Gastroesophageal sphincter (tissue), 4 donors: ENCODE data around the gene COL5A1. TPM values are rescaled to one million over a fixed set of nuclear protein-coding genes. Genes with fewer than 3 reads are reported as not detected.

Experiments used
- ATAC-seq: fragments of 150-250 bp; one replicate; pipeline ENCODE4 v1.9.1; 2016; ENCODE audit warnings: mild to moderate bottlenecking, moderate library complexity
- H3K27ac ChIP-seq, 4 donors: fragments of 200-600 bp; sonication (generic) in 3 of 4; 1 replicate in 3 of 4; 2 replicates in 1 of 4; pipeline ENCODE4 v1.5.1; 2016 to 2019
- H3K27me3 ChIP-seq: fragments of 200-600 bp; sonication (generic); one replicate; pipeline ENCODE4 v1.5.1; 2019
- H3K36me3 ChIP-seq, 2 donors: fragments of 200-600 bp; sonication (generic); one replicate each; pipeline ENCODE4 v1.5.1; 2019; ENCODE audit warnings: control low read depth in 1 of 2
- H3K4me1 ChIP-seq, 3 donors: fragments of 200-600 bp; sonication (generic); 1 replicate in 2 of 3; 2 replicates in 1 of 3; pipeline ENCODE4 v1.5.1; 2016 to 2019; ENCODE audit warnings: control low read depth in 2 of 3
- H3K4me3 ChIP-seq, 2 donors: fragments of 200-600 bp; sonication (generic); one replicate each; pipeline ENCODE4 v1.5.1; 2019; ENCODE audit warnings: mild to moderate bottlenecking in 1 of 2, moderate library complexity in 1 of 2
- H3K9me3 ChIP-seq, 3 donors: fragments of 200-600 bp; sonication (generic); one replicate each; pipeline ENCODE4 v1.5.1; 2017 to 2019; ENCODE audit warnings: control low read depth in 2 of 3
- CTCF ChIP-seq, 4 experiments: fragments of 200-600 bp in 2 of 4; fragments of 450-650 bp in 2 of 4; sonication (generic) in 1 of 4; IDR thresholded peaks; one replicate each; pipeline ENCODE4 v1.5.1; 2017 to 2019; ENCODE audit warnings: antibody characterized with exemption in 4 of 4, mild to moderate bottlenecking in 2 of 4, moderate library complexity in 2 of 4
- EP300 ChIP-seq: sonication (generic); formaldehyde crosslinking; IDR thresholded peaks from one replicate; pipeline ENCODE4 v1.6.1; 2017; ENCODE audit warnings: antibody characterized with exemption, mild to moderate bottlenecking
- POLR2A ChIP-seq, 2 donors: fragments of 450-650 bp; IDR thresholded peaks; one replicate each; pipeline ENCODE4 v1.6.1; 2017; ENCODE audit warnings: antibody characterized with exemption in 2 of 2, mild to moderate bottlenecking in 2 of 2, moderate library complexity in 1 of 2
- POLR2AphosphoS5 ChIP-seq: sonication (generic); formaldehyde crosslinking; IDR thresholded peaks from one replicate; pipeline ENCODE4 v1.6.1; 2017; ENCODE audit warnings: antibody characterized with exemption
- WGBS, 2 donors: methylation state at CpG; one replicate each; pipeline ENCODE4 v1.1.5; 2018; ENCODE audit warnings: low coverage in 1 of 2; 5-methylcytosine and 5-hydroxymethylcytosine counted together
- total RNA-seq, 4 donors: library from RNA; depleted of rRNA; stranded (reverse); fragments of >200 nt; gene quantifications; one replicate each; pipeline ENCODE4 v1.1.0, GENCODE V29; 2016

Gene COL5A1
- total RNA-seq, 4 donors from 2014 or later, result 48.5 to 86.4 (median 74.9) TPM

- no peaks in the 10 kb centered on the region for H3K36me3 ChIP-seq
- TF ChIP-seq EP300 (no peak), POLR2AphosphoS5 (no peak), POLR2A (IDR thresholded peaks at IDR 0.05) (no peak)
- ATAC-seq, result no peak
- H3K9me3 ChIP-seq, result no peaks in the 10 kb centered on the region
- H3K4me3 ChIP-seq, result no peak overlapping the region
- no CpG with 5 or more reads among the region's 9 CpGs for WGBS, 2 donors
- no peaks in the 10 kb centered on the region for H3K4me1 ChIP-seq
- H3K27ac ChIP-seq, result no peak overlapping the region
- no peaks in the 10 kb centered on the region for H3K27me3 ChIP-seq
Observed at GRCh38 chr9:134634176-134634575, 7.4 kb upstream of the COL5A1 start.

GRCh38 chr9:134634667-134635230, 6.9 kb upstream of the COL5A1 start:
- Histone ChIP-seq H3K4me3 (no peak overlapping the region), H3K36me3 (no peaks in the 10 kb centered on the region), H3K4me1 (no peaks in the 10 kb centered on the region), H3K9me3 (no peaks in the 10 kb centered on the region), H3K27ac (no peak overlapping the region), H3K27me3 (no peaks in the 10 kb centered on the region)
- TF ChIP-seq POLR2AphosphoS5, result no peak
- 87 to 93% methylated on average over 5 to 7 of the region's 15 CpGs for WGBS, 2 donors
- no peak for ATAC-seq

GRCh38 chr9:134635351-134636148, 6.1 kb upstream of the COL5A1 start:
- Histone ChIP-seq H3K27ac (no peak overlapping the region), H3K27me3 (no peaks in the 10 kb centered on the region), H3K4me3 (no peak overlapping the region), H3K36me3 (no peaks in the 10 kb centered on the region), H3K4me1 (peaks cover 0 to 3% (median 0%) of the 10 kb centered on the region in 3 donors), H3K9me3 (no peaks in the 10 kb centered on the region)
- ATAC-seq, result no peak
- WGBS, 2 donors, result 94 to 100% methylated on average over 2 to 3 of the region's 17 CpGs
- TF ChIP-seq POLR2AphosphoS5 (no peak), EP300 (no peak)

GRCh38 chr9:134636149-134636507, 5.5 kb upstream of the COL5A1 start:
- Histone ChIP-seq H3K27ac (no peak overlapping the region), H3K27me3 (no peaks in the 10 kb centered on the region), H3K9me3 (no peaks in the 10 kb centered on the region), H3K36me3 (no peaks in the 10 kb centered on the region), H3K4me1 (peaks cover 0 to 9% (median 4%) of the 10 kb centered on the region in 3 donors), H3K4me3 (no peak overlapping the region)
- TF ChIP-seq CTCF (IDR thresholded peaks at IDR 0.05) (no peak), POLR2A (IDR thresholded peaks at IDR 0.05) (no peak), EP300 (no peak), POLR2AphosphoS5 (no peak)
- no CpG with 5 or more reads among the region's 2 CpGs for WGBS, 2 donors
- ATAC-seq, result no peak

- no peaks in the 10 kb centered on the region for H3K27me3 ChIP-seq
- H3K4me3 ChIP-seq, result no peak overlapping the region
- no peak for ATAC-seq
- no peak overlapping the region for H3K27ac ChIP-seq
- WGBS, 2 donors, result 83% methylated on average over 1 of the region's 12 CpGs; no CpG with 5 or more reads in 1 of the 2 donors
- H3K9me3 ChIP-seq, result no peaks in the 10 kb centered on the region
- no peaks in the 10 kb centered on the region for H3K36me3 ChIP-seq
- TF ChIP-seq POLR2AphosphoS5, result no peak
- TF ChIP-seq POLR2A (IDR thresholded peaks at IDR 0.05), result no peak
- TF ChIP-seq EP300, result no peak
- TF ChIP-seq CTCF (IDR thresholded peaks at IDR 0.05), result no peak
- peaks cover 0 to 12% (median 5%) of the 10 kb centered on the region in 3 donors for H3K4me1 ChIP-seq
Observed at GRCh38 chr9:134637241-134637640, 4.4 kb upstream of the COL5A1 start.

- Histone ChIP-seq H3K9me3 (no peaks in the 10 kb centered on the region), H3K4me1 (peaks cover 0 to 18% (median 5%) of the 10 kb centered on the region in 3 donors), H3K27ac (peak overlapping the region in 1 of 4 donors; percentile 17), H3K36me3 (no peaks in the 10 kb centered on the region), H3K27me3 (no peaks in the 10 kb centered on the region), H3K4me3 (no peak overlapping the region)
- no CpG with 5 or more reads among the region's 23 CpGs for WGBS, 2 donors
- ATAC-seq, result no peak
- no peak for TF ChIP-seq POLR2AphosphoS5
- TF ChIP-seq CTCF (IDR thresholded peaks at IDR 0.05), result no peak
- TF ChIP-seq POLR2A (IDR thresholded peaks at IDR 0.05), result no peak
- TF ChIP-seq EP300, result no peak
Observed at GRCh38 chr9:134637696-134638501, 3.7 kb upstream of the COL5A1 start.
